ENCODE results near the gene KRTAP10-4. TPM values are rescaled to one million over a fixed set of nuclear protein-coding genes. Genes with fewer than 3 reads are reported as not detected.

KRTAP10-4 gene
- total and polyA plus RNA-seq, 2 experiments from 2014 or later, result not detected

- Mint-ChIP-seq H3K36me3 (ENCODE audit: low read depth) (peaks cover 3% of the 10 kb centered on the region; the same call in 2 of the 3 replicates), H3K9me3 (peaks cover 20% of the 10 kb centered on the region), H3K27ac (no peak overlapping the region), H3K4me3 (no peak overlapping the region), H3K4me1 (peaks cover 7% of the 10 kb centered on the region), H3K27me3 (ENCODE audit: insufficient read depth, low read depth, poor library complexity) (peaks cover 13% of the 10 kb centered on the region)
- Histone ChIP-seq H3K27me3 (ENCODE audit: insufficient read depth) (no peaks in the 10 kb centered on the region), H3F3A (replicated peaks; ENCODE audit: low read depth) (no peaks in the 10 kb centered on the region), H3K27ac (ENCODE audit: low read depth) (no peak overlapping the region), H2AFZ (no peak overlapping the region), H3K36me3 (ENCODE audit: insufficient read depth) (no peaks in the 10 kb centered on the region), H4K20me1 (replicated peaks; ENCODE audit: insufficient read depth) (no peaks in the 10 kb centered on the region), H3K4me1 (ENCODE audit: insufficient read depth) (no peaks in the 10 kb centered on the region), H3K79me2 (replicated peaks; ENCODE audit: insufficient read depth) (no peaks in the 10 kb centered on the region), H3K9me2 (ENCODE audit: insufficient read depth) (no peaks in the 10 kb centered on the region), H3K4me2 (no peak overlapping the region), H3K4me3 (no peak overlapping the region)
- no peak for ATAC-seq
- no peak for DNase-seq (ENCODE audit: low spot score)
- TF ChIP-seq POLR2AphosphoS5 (IDR thresholded peaks at IDR 0.05; ENCODE audit: low read depth) (no peak), REST (IDR thresholded peaks at IDR 0.05; ENCODE audit: unreplicated experiment) (no peak), EZH2phosphoT487 (IDR thresholded peaks at IDR 0.05; ENCODE audit: unreplicated experiment) (no peak), ZNF462 (CRISPR knock-in tag; IDR thresholded peaks at IDR 0.05) (no peak), ZNF114 (CRISPR knock-in tag; IDR thresholded peaks at IDR 0.05) (no peak), CREB1 (CRISPR knock-in tag; IDR thresholded peaks at IDR 0.05; ENCODE audit: low read depth) (no peak), NANOG (IDR thresholded peaks at IDR 0.05; ENCODE audit: borderline replicate concordance) (no peak), STAT1 (IDR thresholded peaks at IDR 0.05; ENCODE audit: unreplicated experiment) (no peak), JUNB (IDR thresholded peaks at IDR 0.05; ENCODE audit: unreplicated experiment) (no peak), ETS1 (IDR thresholded peaks at IDR 0.05) (no peak), EZH2 (IDR thresholded peaks at IDR 0.05; ENCODE audit: low read depth, unreplicated experiment) (no peak), ZNF331 (CRISPR knock-in tag; IDR thresholded peaks at IDR 0.05; ENCODE audit: low read depth) (no peak), CTCF (conservative IDR thresholded peaks at IDR 0.05; ENCODE audit: low read depth in 2 of 2) (no peak)
Observed at GRCh38 chr21:44582055-44582454, 8.5 kb downstream of the KRTAP10-4 start.

All from GM23338 (cell line).